Measurements from ENCODE around the gene ETV5.

GRCh38 chr3:186098740-186099139, 10.1 kb downstream of the ETV5 start:
- TF ChIP-seq CTCF (IDR thresholded peaks at IDR 0.05) (no peak), POLR2AphosphoS5 (IDR thresholded peaks at IDR 0.05) (no peak), POLR2A (IDR thresholded peaks at IDR 0.05) (no peak), EP300 (IDR thresholded peaks at IDR 0.05) (no peak)
